Hepatocyte (in vitro differentiated cells): ENCODE measurements around the gene SIGLEC11. TPM values are rescaled to one million over a fixed set of nuclear protein-coding genes. Genes with fewer than 3 reads are reported as not detected.

Source experiments
- DNase-seq: peaks from one replicate; pipeline ENCODE4 v3.0.0-alpha.2; 2016; ENCODE audit warnings: low spot score
- H2AFZ ChIP-seq: fragments of 200-600 bp; sonication (generic); 2 replicates; pipeline ENCODE4 v1.6.0; 2016; ENCODE audit warnings: antibody characterized with exemption, mild to moderate bottlenecking
- H3K27ac ChIP-seq: fragments of 200-600 bp; sonication (generic); 2 replicates; pipeline ENCODE4 v1.5.1; 2016; ENCODE audit warnings: mild to moderate bottlenecking
- H3K27me3 ChIP-seq: fragments of 200-600 bp; sonication (generic); 2 replicates; pipeline ENCODE4 v1.6.1; 2016
- H3K36me3 ChIP-seq: fragments of 200-600 bp; sonication (generic); replicated peaks from 2 replicates; pipeline ENCODE4 v1.5.1; 2016; ENCODE audit warnings: low read depth; ENCODE audit not compliant: insufficient read depth
- H3K4me1 ChIP-seq: fragments of 200-600 bp; sonication (generic); 2 replicates; pipeline ENCODE4 v1.5.1; 2016; ENCODE audit warnings: mild to moderate bottlenecking, moderate library complexity; ENCODE audit not compliant: insufficient read depth
- H3K4me2 ChIP-seq: fragments of 200-600 bp; sonication (generic); 2 replicates; pipeline ENCODE4 v1.6.0; 2016
- H3K4me3 ChIP-seq: fragments of 200-600 bp; sonication (generic); 2 replicates; pipeline ENCODE4 v1.5.1; 2016; ENCODE audit warnings: mild to moderate bottlenecking
- H3K79me2 ChIP-seq: fragments of 200-600 bp; sonication (generic); 2 replicates; pipeline ENCODE4 v1.6.0; 2017; ENCODE audit warnings: mild to moderate bottlenecking
- H3K9me2 ChIP-seq: fragments of 200-600 bp; sonication (generic); replicated peaks from 2 replicates; pipeline ENCODE4 v1.6.0; 2017; ENCODE audit warnings: mild to moderate bottlenecking; ENCODE audit not compliant: insufficient read depth
- H3K9me3 ChIP-seq: fragments of 200-600 bp; sonication (generic); 2 replicates; pipeline ENCODE4 v1.5.1; 2016; ENCODE audit warnings: low read depth, mild to moderate bottlenecking
- H4K20me1 ChIP-seq: fragments of 200-600 bp; sonication (generic); 2 replicates; pipeline ENCODE4 v1.6.0; 2016; ENCODE audit warnings: mild to moderate bottlenecking; ENCODE audit not compliant: insufficient read depth, poor library complexity, severe bottlenecking
- CTCF ChIP-seq: fragments of 200-600 bp; sonication (generic); IDR thresholded peaks from 2 replicates; pipeline ENCODE4 v1.5.1; 2016; ENCODE audit warnings: antibody characterized with exemption, mild to moderate bottlenecking; ENCODE audit not compliant: poor library complexity
- EZH2 ChIP-seq: fragments of 200-600 bp; sonication (generic); IDR thresholded peaks from 2 replicates; pipeline ENCODE4 v1.6.1; 2016; ENCODE audit warnings: antibody characterized with exemption, mild to moderate bottlenecking, borderline replicate concordance
- EZH2phosphoT487 ChIP-seq: fragments of 200-600 bp; sonication (generic); IDR thresholded peaks from one replicate; pipeline ENCODE4 v1.6.1; 2018; ENCODE audit warnings: antibody characterized with exemption, mild to moderate bottlenecking, low read depth, moderate library complexity; ENCODE audit not compliant: unreplicated experiment, severe bottlenecking
- WGBS: methylation state at CpG from one replicate; pipeline ENCODE4 v1.1.6; 2016; ENCODE audit warnings: low lambda C conversion rate; ENCODE audit errors: missing lambda C conversion rate; 5-methylcytosine and 5-hydroxymethylcytosine counted together
- polyA plus RNA-seq: library from polyadenylated mRNA; unstranded; fragments of >200 nt; fragmentation: Nextera tagmentation; extraction: Ambion mirVana; gene quantifications from 2 replicates; pipeline ENCODE4 v1.2.1, GENCODE V29; 2016
- total RNA-seq: library from RNA; depleted of rRNA; stranded (reverse); fragments of >200 nt; gene quantifications from 2 replicates; pipeline ENCODE4 v1.2.3, GENCODE V29; 2014

The SIGLEC11 gene
- total and polyA plus RNA-seq, 2 experiments from 2014 or later: 6.0 to 15.8 TPM

DNA sequence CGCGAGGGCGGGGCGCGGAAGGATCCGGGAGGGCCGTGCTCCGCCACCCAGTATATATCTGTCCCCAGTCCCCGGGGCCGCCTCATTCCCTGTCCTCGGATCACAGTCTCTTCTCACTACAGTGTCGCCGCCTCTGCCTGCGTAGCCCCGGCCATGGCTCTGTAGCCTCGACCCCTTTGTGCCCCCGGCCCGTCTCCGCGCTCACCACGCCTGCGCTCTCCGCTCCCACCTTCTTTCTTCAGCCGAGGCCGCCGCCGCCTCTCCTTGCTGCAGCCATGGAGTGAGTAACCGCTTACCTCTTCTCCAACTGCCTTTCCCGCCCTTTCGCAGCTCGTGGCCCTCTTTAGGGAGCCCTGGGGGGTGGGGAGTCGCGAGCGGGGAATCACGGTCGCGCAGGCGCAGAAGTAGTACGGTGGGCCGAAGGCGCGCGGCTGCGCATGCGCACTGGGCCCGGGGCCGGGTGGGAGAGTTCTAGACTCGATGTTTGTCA, 31.8 kb downstream of the SIGLEC11 start, which contains the start of the genes ATF5 and NUP62:
TSS of gene ATF5 (plus strand) at position 85 of the 490 bp plus-strand sequence. CDS start 1,646 bp downstream, outside the sequence.
TSS of gene NUP62 (minus strand) at position 384 of the 490 bp plus-strand sequence. CDS start 19,697 bp downstream, outside the sequence.
- peaks cover 40% of the 10 kb centered on the region for H3K79me2 ChIP-seq
- DNase-seq: peak; percentile 96
- H3K4me1 ChIP-seq: peaks cover 8% of the 10 kb centered on the region
- peak within 1 kb of the TSS; percentile 80 for H3K4me3 ChIP-seq
- peak within 1 kb of the TSS; percentile 84 for H3K4me2 ChIP-seq
- H3K36me3 ChIP-seq: no peaks in the 10 kb centered on the region
- H2AFZ ChIP-seq: peak within 1 kb of the TSS; percentile 91
- under 1% methylated on average over 38 of the region's 48 CpGs for WGBS
- H4K20me1 ChIP-seq: no peaks in the 10 kb centered on the region
- H3K27me3 ChIP-seq: no peaks in the 10 kb centered on the region
- no peaks in the 10 kb centered on the region for H3K9me2 ChIP-seq
- TF ChIP-seq CTCF (no peak), EZH2phosphoT487 (no peak), EZH2 (no peak)
- peak within 1 kb of the TSS; percentile 98 for H3K27ac ChIP-seq
- H3K9me3 ChIP-seq: no peaks in the 10 kb centered on the region

DNA sequence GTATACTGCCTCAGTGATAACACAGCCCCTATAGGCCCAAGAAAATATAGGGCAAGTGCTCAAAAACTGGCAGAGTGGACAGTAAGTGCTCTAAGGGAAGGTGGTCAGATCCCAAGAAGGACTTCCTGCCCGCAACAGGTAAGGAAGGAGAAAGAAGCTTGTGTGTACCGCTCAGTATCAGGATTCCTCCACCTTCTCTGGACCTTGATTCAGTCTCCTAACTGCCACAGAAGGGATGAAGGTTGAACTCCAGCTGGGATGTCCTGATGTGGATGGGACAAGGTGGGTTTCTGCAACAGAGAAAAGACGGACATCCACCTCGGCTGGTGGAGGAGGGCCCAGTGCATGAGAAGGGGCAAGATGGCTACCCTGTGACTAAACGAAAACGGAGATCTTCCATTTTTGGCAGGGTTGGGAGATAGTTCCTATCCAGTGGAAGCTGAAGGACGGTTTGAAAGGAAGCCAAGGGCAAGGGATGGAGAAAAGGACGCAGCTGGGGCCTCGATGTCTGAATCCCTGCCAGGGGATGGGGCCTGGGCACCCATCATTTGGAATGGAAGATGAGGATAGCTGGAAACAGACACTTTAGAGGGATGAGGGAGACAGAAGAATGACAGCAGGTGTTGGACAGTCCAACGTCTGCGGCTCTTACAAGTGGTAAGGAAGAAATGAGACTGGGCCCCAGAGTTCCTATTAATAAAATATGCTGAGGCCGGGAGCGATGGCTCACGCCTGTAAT, 33.3 kb downstream of the SIGLEC11 start:
- H3K4me3 ChIP-seq: no peak overlapping the region

DNA sequence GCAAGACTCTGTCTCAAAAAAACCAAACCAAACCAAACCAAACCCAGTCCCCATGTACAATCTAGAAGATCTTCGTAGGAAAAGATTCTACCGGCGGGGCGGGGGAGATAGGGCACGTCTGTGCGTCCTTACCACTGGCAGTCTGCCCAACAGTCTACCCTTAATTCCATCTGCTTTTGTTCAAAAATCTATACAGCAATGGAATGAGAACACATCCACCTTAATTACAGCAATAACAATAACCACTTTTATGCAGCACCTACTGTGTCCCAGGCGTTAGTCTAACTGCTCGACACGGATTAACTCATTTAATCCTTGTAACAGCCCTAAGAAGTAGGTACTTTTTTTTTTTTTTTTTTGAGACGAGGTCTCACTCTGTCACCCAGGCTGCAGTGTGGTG, 34.5 kb downstream of the SIGLEC11 start:
- Histone ChIP-seq H3K27ac (no peak overlapping the region), H2AFZ (no peak overlapping the region), H3K4me2 (no peak overlapping the region), H3K79me2 (peaks cover 66% of the 10 kb centered on the region), H3K4me1 (peaks cover 8% of the 10 kb centered on the region), H4K20me1 (peaks cover 3% of the 10 kb centered on the region), H3K27me3 (no peaks in the 10 kb centered on the region), H3K9me2 (no peaks in the 10 kb centered on the region), H3K9me3 (no peaks in the 10 kb centered on the region), H3K4me3 (no peak overlapping the region), H3K36me3 (no peaks in the 10 kb centered on the region)
- 94% methylated on average over 10 of the region's 10 CpGs for WGBS
- TF ChIP-seq CTCF (no peak), EZH2 (no peak), EZH2phosphoT487 (no peak)
- no peak for DNase-seq

More for the DNA sequence above, 33.3 kb downstream of the SIGLEC11 start:
- Histone ChIP-seq H3K4me1 (peaks cover 8% of the 10 kb centered on the region), H3K4me2 (peak overlapping the region; percentile 84), H3K27me3 (no peaks in the 10 kb centered on the region), H3K27ac (peak overlapping the region; percentile 98), H4K20me1 (no peaks in the 10 kb centered on the region), H3K9me2 (no peaks in the 10 kb centered on the region), H3K36me3 (no peaks in the 10 kb centered on the region), H3K79me2 (peaks cover 54% of the 10 kb centered on the region), H3K9me3 (no peaks in the 10 kb centered on the region), H2AFZ (no peak overlapping the region)
- DNase-seq: no peak
- no peak for TF ChIP-seq EZH2phosphoT487
- TF ChIP-seq CTCF: no peak
- 93% methylated on average over 14 of the region's 14 CpGs for WGBS
